Measurements from ENCODE around the gene ZDHHC7.

GRCh38 chr16:85051067-85051581 is 39.8 kb upstream of the ZDHHC7 start:
- TF ChIP-seq TP53 (CRISPR knock-in tag; IDR thresholded peaks at IDR 0.05) = no peak
- no peak for TF ChIP-seq CTCF (IDR thresholded peaks at IDR 0.05)
- TF ChIP-seq HMGXB4 (CRISPR knock-in tag; IDR thresholded peaks at IDR 0.05; ENCODE audit: borderline replicate concordance) = no peak
- TF ChIP-seq EP300 (IDR thresholded peaks at IDR 0.05) = no peak
- no peak for TF ChIP-seq REST (IDR thresholded peaks at IDR 0.05)
- TF ChIP-seq RNF2 (IDR thresholded peaks at IDR 0.05; ENCODE audit: borderline replicate concordance, low read depth) = no peak
- TF ChIP-seq ESRRA (IDR thresholded peaks at IDR 0.05; ENCODE audit: borderline replicate concordance, low read length) = no peak
- TF ChIP-seq JUNB (IDR thresholded peaks at IDR 0.05) = no peak
